Astrocyte (in vitro differentiated cells and primary cell): ENCODE results near the gene POLR3C. TPM values are rescaled to one million over a fixed set of nuclear protein-coding genes. Genes with fewer than 3 reads are reported as not detected.

Experiments used
- DNase-seq: peaks from one replicate; pipeline ENCODE4 v3.0.0-alpha.2; 2010; ENCODE audit warnings: low read depth
- FAIRE-seq: peaks from 2 replicates; lab custom pipeline; 2011; peaks lifted over from hg19 to GRCh38; lab: Jason Lieb, UNC
- H2AFZ ChIP-seq: 2 replicates; pipeline ENCODE4 v1.6.0; 2012; ENCODE audit warnings: low read depth, low read length, inconsistent platforms
- H3K27ac ChIP-seq: 2 replicates; pipeline ENCODE4 v1.5.1; 2011; ENCODE audit warnings: low read depth, low read length, inconsistent platforms
- H3K27me3 ChIP-seq: 2 replicates; pipeline ENCODE4 v1.6.0; 2011; ENCODE audit warnings: low read length, inconsistent platforms; ENCODE audit not compliant: insufficient read depth
- H3K36me3 ChIP-seq: 2 replicates; pipeline ENCODE4 v1.5.1; 2011; ENCODE audit warnings: low read length, inconsistent platforms; ENCODE audit not compliant: insufficient read depth
- H3K4me1 ChIP-seq: 2 replicates; pipeline ENCODE4 v1.5.1; 2011; ENCODE audit warnings: low read length, inconsistent platforms; ENCODE audit not compliant: insufficient read depth
- H3K4me2 ChIP-seq: 2 replicates; pipeline ENCODE4 v1.6.0; 2012; ENCODE audit warnings: low read length, inconsistent platforms
- H3K4me3 ChIP-seq: 2 replicates; pipeline ENCODE4 v1.5.1; 2011; ENCODE audit warnings: low read depth, mild to moderate bottlenecking, low read length, inconsistent platforms; ENCODE audit not compliant: insufficient read depth
- H3K79me2 ChIP-seq: 2 replicates; pipeline ENCODE4 v1.6.0; 2012; ENCODE audit warnings: mild to moderate bottlenecking, low read length, inconsistent platforms; ENCODE audit not compliant: insufficient read depth
- H3K9ac ChIP-seq: 2 replicates; pipeline ENCODE4 v1.6.0; 2012; ENCODE audit warnings: mild to moderate bottlenecking, low read length, inconsistent platforms
- H3K9me3 ChIP-seq: 2 replicates; pipeline ENCODE4 v1.5.1; 2012; ENCODE audit warnings: low read depth, mild to moderate bottlenecking, low read length, inconsistent platforms; ENCODE audit not compliant: insufficient read depth
- H4K20me1 ChIP-seq: 2 replicates; pipeline ENCODE4 v1.6.0; 2012; ENCODE audit warnings: low read length, inconsistent platforms; ENCODE audit not compliant: insufficient read depth
- H3K27ac Mint-ChIP-seq: one replicate; pipeline ENCODE4 v1.8.0; 2021; ENCODE audit warnings: mild to moderate bottlenecking, mixed read lengths; ENCODE audit not compliant: unreplicated experiment
- H3K27me3 Mint-ChIP-seq: one replicate; pipeline ENCODE4 v1.8.0; 2021; ENCODE audit warnings: low read depth, mixed read lengths; ENCODE audit not compliant: unreplicated experiment
- H3K36me3 Mint-ChIP-seq: one replicate; pipeline ENCODE4 v1.8.0; 2021; ENCODE audit warnings: low read depth, mixed read lengths; ENCODE audit not compliant: unreplicated experiment
- H3K4me1 Mint-ChIP-seq: one replicate; pipeline ENCODE4 v1.8.0; 2021; ENCODE audit warnings: low read depth, mixed read lengths; ENCODE audit not compliant: unreplicated experiment
- H3K4me3 Mint-ChIP-seq: one replicate; pipeline ENCODE4 v1.8.0; 2021; ENCODE audit warnings: mild to moderate bottlenecking, moderate library complexity, mixed read lengths; ENCODE audit not compliant: unreplicated experiment
- H3K9me3 Mint-ChIP-seq: one replicate; pipeline ENCODE4 v1.8.0; 2021; ENCODE audit warnings: mild to moderate bottlenecking, mixed read lengths; ENCODE audit not compliant: unreplicated experiment
- EZH2 ChIP-seq: IDR thresholded peaks from 2 replicates; pipeline ENCODE4 v1.6.1; 2012; ENCODE audit warnings: mild to moderate bottlenecking, low read length, inconsistent platforms; ENCODE audit not compliant: insufficient read depth
- total RNA-seq: library from RNA; stranded (reverse); gene quantifications from 2 replicates; pipeline ENCODE4 v1.2.1, GENCODE V29; 2021
- TF ChIP-seq, protein P1 (sequence below): IDR thresholded peaks from 2 replicates; pipeline ENCODE4 v1.5.1; 2011; ENCODE audit warnings: low read depth, mild to moderate bottlenecking, inconsistent platforms, low read length, moderate library complexity; ENCODE audit not compliant: insufficient read depth

The POLR3C gene
- total RNA-seq, 1 donor from 2014 or later = 43.3 TPM

DNA sequence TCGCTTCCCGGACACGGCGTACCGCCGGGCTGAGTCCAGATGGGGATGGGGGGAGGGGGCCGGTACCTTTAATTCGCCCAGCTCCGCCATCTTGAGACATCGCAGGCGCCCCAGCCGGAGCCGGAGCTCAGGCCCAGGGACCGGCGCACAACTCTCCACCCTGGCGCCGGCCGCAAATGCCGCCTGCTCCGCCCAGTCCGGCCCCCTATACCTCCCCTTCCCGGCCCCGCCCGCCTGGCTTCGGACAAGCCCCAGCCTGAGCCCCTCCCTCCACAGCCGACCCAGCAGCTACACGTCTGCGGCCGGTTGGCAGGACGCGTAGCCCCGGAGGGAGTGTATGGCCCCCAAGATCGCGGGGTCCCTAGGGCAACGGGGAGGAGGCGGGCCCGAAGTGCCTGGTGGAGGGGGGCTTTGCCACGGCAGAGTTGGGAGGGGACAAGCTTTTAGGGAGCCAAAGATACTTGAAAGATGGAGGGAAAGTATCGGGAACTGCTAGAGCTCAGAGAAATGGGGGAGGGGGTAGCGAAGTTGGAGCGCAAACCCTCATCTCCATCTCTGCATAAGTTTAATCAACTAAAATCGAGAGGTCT is 35.0 kb downstream of the POLR3C start, which contains the start of gene PIAS3:
Gene PIAS3, minus strand, starts transcription at position 181 of the 590 bp plus-strand sequence. Its CDS starts 91 bp downstream, at position 90.
- peak within 1 kb of the TSS; percentile 65 for H3K27ac ChIP-seq
- H3K27me3 ChIP-seq = no peaks in the 10 kb centered on the region
- peaks cover 17% of the 10 kb centered on the region for H3K36me3 Mint-ChIP-seq
- DNase-seq (peak; percentile 91), FAIRE-seq (no peak)
- peaks cover 11% of the 10 kb centered on the region for H3K27me3 Mint-ChIP-seq
- H3K9me3 ChIP-seq = no peaks in the 10 kb centered on the region
- peak within 1 kb of the TSS; percentile 90 for H3K4me2 ChIP-seq
- H3K79me2 ChIP-seq = peaks cover 19% of the 10 kb centered on the region
- peak within 1 kb of the TSS; percentile 96 for H3K4me3 ChIP-seq
- peak within 1 kb of the TSS; percentile 90 for H3K27ac Mint-ChIP-seq
- H2AFZ ChIP-seq = peak within 1 kb of the TSS; percentile 92
- TF ChIP-seq, protein P1, sequence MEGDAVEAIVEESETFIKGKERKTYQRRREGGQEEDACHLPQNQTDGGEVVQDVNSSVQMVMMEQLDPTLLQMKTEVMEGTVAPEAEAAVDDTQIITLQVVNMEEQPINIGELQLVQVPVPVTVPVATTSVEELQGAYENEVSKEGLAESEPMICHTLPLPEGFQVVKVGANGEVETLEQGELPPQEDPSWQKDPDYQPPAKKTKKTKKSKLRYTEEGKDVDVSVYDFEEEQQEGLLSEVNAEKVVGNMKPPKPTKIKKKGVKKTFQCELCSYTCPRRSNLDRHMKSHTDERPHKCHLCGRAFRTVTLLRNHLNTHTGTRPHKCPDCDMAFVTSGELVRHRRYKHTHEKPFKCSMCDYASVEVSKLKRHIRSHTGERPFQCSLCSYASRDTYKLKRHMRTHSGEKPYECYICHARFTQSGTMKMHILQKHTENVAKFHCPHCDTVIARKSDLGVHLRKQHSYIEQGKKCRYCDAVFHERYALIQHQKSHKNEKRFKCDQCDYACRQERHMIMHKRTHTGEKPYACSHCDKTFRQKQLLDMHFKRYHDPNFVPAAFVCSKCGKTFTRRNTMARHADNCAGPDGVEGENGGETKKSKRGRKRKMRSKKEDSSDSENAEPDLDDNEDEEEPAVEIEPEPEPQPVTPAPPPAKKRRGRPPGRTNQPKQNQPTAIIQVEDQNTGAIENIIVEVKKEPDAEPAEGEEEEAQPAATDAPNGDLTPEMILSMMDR = no peak
- no peak for TF ChIP-seq EZH2
- peaks cover 11% of the 10 kb centered on the region for H3K4me1 ChIP-seq
- H3K9me3 Mint-ChIP-seq = no peaks in the 10 kb centered on the region
- H3K4me1 Mint-ChIP-seq = peaks cover 5% of the 10 kb centered on the region
- peak within 1 kb of the TSS; percentile 90 for H3K9ac ChIP-seq
- peaks cover 25% of the 10 kb centered on the region for H3K36me3 ChIP-seq
- H4K20me1 ChIP-seq = peaks cover 27% of the 10 kb centered on the region
- H3K4me3 Mint-ChIP-seq = peak within 1 kb of the TSS; percentile 96

DNA sequence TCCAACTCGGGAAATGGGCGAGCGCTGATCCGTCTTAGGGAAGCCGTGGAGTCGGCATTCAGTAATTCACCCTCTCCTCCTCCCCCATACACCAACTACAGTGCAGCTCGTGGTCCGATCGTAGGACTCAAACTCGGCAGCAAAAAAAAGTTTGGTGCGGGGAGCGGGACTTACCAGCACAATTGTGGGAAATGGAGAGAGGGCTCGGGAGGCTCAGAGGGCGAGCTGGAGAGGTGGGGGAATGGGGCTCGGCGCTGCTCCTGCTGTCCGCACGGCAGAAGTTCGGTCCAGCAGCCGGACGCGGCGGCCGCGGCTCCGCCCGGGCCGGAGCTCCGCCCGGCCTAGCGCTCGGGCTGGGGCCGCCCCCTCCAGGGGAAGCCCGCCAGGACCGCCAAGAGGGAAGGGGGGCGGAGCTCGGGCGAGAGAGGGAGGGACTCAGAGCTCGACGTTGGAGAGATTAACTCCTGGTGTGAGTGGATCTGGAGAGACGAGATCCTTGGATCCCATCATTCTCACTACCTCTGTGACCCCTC is 35.6 kb downstream of the POLR3C start:
- Mint-ChIP-seq H3K27ac (peak overlapping the region; percentile 90), H3K36me3 (peaks cover 12% of the 10 kb centered on the region), H3K4me3 (peak overlapping the region; percentile 96), H3K4me1 (peaks cover 5% of the 10 kb centered on the region), H3K27me3 (peaks cover 11% of the 10 kb centered on the region), H3K9me3 (no peaks in the 10 kb centered on the region)
- H3K27me3 ChIP-seq = no peaks in the 10 kb centered on the region
- FAIRE-seq (no peak), DNase-seq (peak; percentile 71)
- peak overlapping the region; percentile 92 for H2AFZ ChIP-seq
- peaks cover 20% of the 10 kb centered on the region for H3K36me3 ChIP-seq
- peaks cover 19% of the 10 kb centered on the region for H3K79me2 ChIP-seq
- H3K4me3 ChIP-seq = peak overlapping the region; percentile 96
- peak overlapping the region; percentile 90 for H3K4me2 ChIP-seq
- H3K27ac ChIP-seq = peak overlapping the region; percentile 65
- no peaks in the 10 kb centered on the region for H3K9me3 ChIP-seq
- peaks cover 11% of the 10 kb centered on the region for H3K4me1 ChIP-seq
- TF ChIP-seq, protein P1 = no peak
- no peak for TF ChIP-seq EZH2
- H3K9ac ChIP-seq = peak overlapping the region; percentile 90
- H4K20me1 ChIP-seq = peaks cover 27% of the 10 kb centered on the region
